Measurements from ENCODE around the gene DMD. TPM values are rescaled to one million over a fixed set of nuclear protein-coding genes. Genes with fewer than 3 reads are reported as not detected.

DMD gene
- total RNA-seq, 1 experiment from 2014 or later = 2.2 TPM

- no peaks in the 10 kb centered on the region for H3K27me3 ChIP-seq (ENCODE audit: control insufficient read depth, insufficient read depth, low read length)
- in situ Hi-C loops (cut with HindIII; ENCODE audit: low pct_unique_long_range_greater_than_20kb, low sequenced_read_pairs) (no loop called here), intact Hi-C loops (cut with micrococcal nuclease; ENCODE audit: unreplicated experiment) (no loop called here)
- BruUV-seq (replicated peaks) = no TSS peak
- POLR2A ChIA-PET = no interaction called here
- TF ChIP-seq TCF7L2 (IDR thresholded peaks at IDR 0.05; ENCODE audit: low read depth, low read length) (no peak), POLR2AphosphoS5 (IDR thresholded peaks at IDR 0.05; ENCODE audit: low read depth, low read length) (no peak), REST (IDR thresholded peaks at IDR 0.05; ENCODE audit: insufficient read depth in 1 of 2, low read depth in 2 of 2, low read length in 1 of 2) (no peak), CTCF (IDR thresholded peaks at IDR 0.05) (no peak), SIN3A (IDR thresholded peaks at IDR 0.05; ENCODE audit: borderline replicate concordance, insufficient read depth, low read depth, low read length) (no peak)
- H3K9me3 ChIP-seq (ENCODE audit: control insufficient read depth, insufficient read depth, low read depth, low read length) = no peaks in the 10 kb centered on the region
- no peaks in the 10 kb centered on the region for H3K36me3 ChIP-seq (ENCODE audit: control insufficient read depth, insufficient read depth, low read length)
- CTCF ChIA-PET = no interaction called here
- H3K4me1 ChIP-seq (ENCODE audit: control insufficient read depth, insufficient read depth, low read length) = no peaks in the 10 kb centered on the region
- no peak overlapping the region for H3K27ac ChIP-seq (ENCODE audit: low read length)
- ATAC-seq (no peak), DNase-seq (ENCODE audit: low read depth, low spot score) (no peak)
- H3K4me3 ChIP-seq (ENCODE audit: low read depth in 2 of 2, low read length in 2 of 2) = no peak overlapping the region
These were observed 1620.7 kb downstream of the DMD start for GRCh38 chrX:31590581-31591114.

- POLR2A ChIA-PET = no interaction called here
- Histone ChIP-seq H3K27me3 (ENCODE audit: control insufficient read depth, insufficient read depth, low read length) (no peaks in the 10 kb centered on the region), H3K36me3 (ENCODE audit: control insufficient read depth, insufficient read depth, low read length) (no peaks in the 10 kb centered on the region), H3K4me3 (ENCODE audit: low read depth in 2 of 2, low read length in 2 of 2) (no peak overlapping the region), H3K4me1 (ENCODE audit: control insufficient read depth, insufficient read depth, low read length) (no peaks in the 10 kb centered on the region), H3K9me3 (ENCODE audit: control insufficient read depth, insufficient read depth, low read depth, low read length) (no peaks in the 10 kb centered on the region), H3K27ac (ENCODE audit: low read length) (no peak overlapping the region)
- ATAC-seq = no peak
- in situ Hi-C loops (cut with HindIII; ENCODE audit: low pct_unique_long_range_greater_than_20kb, low sequenced_read_pairs) = no loop called here
- no peak for DNase-seq (ENCODE audit: low read depth, low spot score)
- no TSS peak for BruUV-seq (replicated peaks)
- intact Hi-C loops (cut with micrococcal nuclease; ENCODE audit: unreplicated experiment) = no loop called here
- CTCF ChIA-PET = no interaction called here
- TF ChIP-seq TCF7L2 (IDR thresholded peaks at IDR 0.05; ENCODE audit: low read depth, low read length) (no peak), REST (IDR thresholded peaks at IDR 0.05; ENCODE audit: insufficient read depth in 1 of 2, low read depth in 2 of 2, low read length in 1 of 2) (no peak), POLR2AphosphoS5 (IDR thresholded peaks at IDR 0.05; ENCODE audit: low read depth, low read length) (no peak), SIN3A (IDR thresholded peaks at IDR 0.05; ENCODE audit: borderline replicate concordance, insufficient read depth, low read depth, low read length) (no peak), CTCF (IDR thresholded peaks at IDR 0.05) (no peak)
These were observed 1621.8 kb downstream of the DMD start for GRCh38 chrX:31589503-31589902.

Data from Panc1 (cell line).